Measurements from ENCODE around the gene SCIN. TPM values are rescaled to one million over a fixed set of nuclear protein-coding genes. Genes with fewer than 3 reads are reported as not detected.

SCIN gene
- polyA plus RNA-seq, 1 donor, result 4.3 TPM

GRCh38 chr7:12583922-12584321, 13.4 kb downstream of the SCIN start:
- WGBS (ENCODE audit: insufficient coverage, low lambda C conversion rate), result no CpG with 5 or more reads among the region's 2 CpGs
- Histone ChIP-seq H3K27me3 (ENCODE audit: control insufficient read depth, insufficient read depth, low read length) (no peaks in the 10 kb centered on the region), H3K4me3 (ENCODE audit: low read length) (no peak overlapping the region), H3K27ac (ENCODE audit: low read length) (no peak overlapping the region), H3K4me1 (ENCODE audit: control insufficient read depth, insufficient read depth, low read length) (no peaks in the 10 kb centered on the region), H3K36me3 (ENCODE audit: control insufficient read depth, insufficient read depth, low read length) (no peaks in the 10 kb centered on the region), H3K9me3 (ENCODE audit: control insufficient read depth, low read depth, low read length) (no peaks in the 10 kb centered on the region)
- peak in 1 of 2 donors; percentile 18 for DNase-seq

GRCh38 chr7:12584930-12585329, 14.4 kb downstream of the SCIN start:
- DNase-seq, result peak; percentile 16 to 25
- Histone ChIP-seq H3K4me1 (ENCODE audit: control insufficient read depth, insufficient read depth, low read length) (no peaks in the 10 kb centered on the region), H3K27ac (ENCODE audit: low read length) (no peak overlapping the region), H3K36me3 (ENCODE audit: control insufficient read depth, insufficient read depth, low read length) (no peaks in the 10 kb centered on the region), H3K9me3 (ENCODE audit: control insufficient read depth, low read depth, low read length) (no peaks in the 10 kb centered on the region), H3K27me3 (ENCODE audit: control insufficient read depth, insufficient read depth, low read length) (no peaks in the 10 kb centered on the region), H3K4me3 (ENCODE audit: low read length) (no peak overlapping the region)
- WGBS (ENCODE audit: insufficient coverage, low lambda C conversion rate), result 88% methylated on average over 4 of the region's 7 CpGs

- no peak for DNase-seq
- H3K36me3 ChIP-seq (ENCODE audit: control insufficient read depth, insufficient read depth, low read length), result no peaks in the 10 kb centered on the region
- no peaks in the 10 kb centered on the region for H3K9me3 ChIP-seq (ENCODE audit: control insufficient read depth, low read depth, low read length)
- no peaks in the 10 kb centered on the region for H3K4me1 ChIP-seq (ENCODE audit: control insufficient read depth, insufficient read depth, low read length)
- WGBS (ENCODE audit: insufficient coverage, low lambda C conversion rate), result 80% methylated on average over 2 of the region's 4 CpGs
- no peak overlapping the region for H3K27ac ChIP-seq (ENCODE audit: low read length)
- no peaks in the 10 kb centered on the region for H3K27me3 ChIP-seq (ENCODE audit: control insufficient read depth, insufficient read depth, low read length)
- H3K4me3 ChIP-seq (ENCODE audit: low read length), result no peak overlapping the region
These were observed 15.8 kb downstream of the SCIN start for GRCh38 chr7:12586271-12586670.

DNA sequence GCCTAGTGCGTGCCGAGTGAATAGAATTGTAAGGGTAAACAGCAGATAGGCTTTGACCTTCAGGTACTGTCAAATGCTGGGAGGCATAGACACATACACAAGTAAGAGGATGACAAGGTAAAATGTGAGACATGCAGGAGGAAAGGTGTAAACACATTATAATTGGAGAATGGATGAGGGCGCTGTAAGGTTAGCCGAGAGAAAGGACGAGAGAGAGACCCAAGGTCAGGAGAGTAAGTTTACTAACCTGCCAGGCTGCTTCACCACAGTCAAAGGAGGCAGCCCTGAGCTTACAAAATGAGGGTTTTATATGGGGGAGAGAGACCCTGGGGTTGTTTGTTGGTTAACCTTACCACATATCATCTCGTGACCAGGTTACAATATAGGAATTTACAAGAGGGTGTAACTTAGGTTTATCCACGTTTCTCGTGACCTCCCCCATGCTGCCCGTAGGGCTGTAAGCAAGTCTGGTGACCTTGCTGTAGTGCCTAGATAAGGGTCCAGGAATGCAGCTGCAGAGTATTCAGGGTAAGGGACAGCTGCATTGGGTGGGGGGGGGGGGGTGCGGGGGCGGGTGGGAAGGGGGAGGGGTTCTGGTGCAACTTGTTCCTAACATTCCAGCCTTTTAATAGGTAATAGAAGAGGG, 17.9 kb downstream of the SCIN start:
- Histone ChIP-seq H3K27ac (ENCODE audit: low read length) (no peak overlapping the region), H3K27me3 (ENCODE audit: control insufficient read depth, insufficient read depth, low read length) (no peaks in the 10 kb centered on the region), H3K36me3 (ENCODE audit: control insufficient read depth, insufficient read depth, low read length) (no peaks in the 10 kb centered on the region), H3K4me1 (ENCODE audit: control insufficient read depth, insufficient read depth, low read length) (no peaks in the 10 kb centered on the region), H3K9me3 (ENCODE audit: control insufficient read depth, low read depth, low read length) (no peaks in the 10 kb centered on the region), H3K4me3 (ENCODE audit: low read length) (no peak overlapping the region)
- DNase-seq, result no peak
- whole genome bisulfite sequencing (ENCODE audit: insufficient coverage, low lambda C conversion rate), result 97% methylated on average over 5 of the region's 11 CpGs

DNA sequence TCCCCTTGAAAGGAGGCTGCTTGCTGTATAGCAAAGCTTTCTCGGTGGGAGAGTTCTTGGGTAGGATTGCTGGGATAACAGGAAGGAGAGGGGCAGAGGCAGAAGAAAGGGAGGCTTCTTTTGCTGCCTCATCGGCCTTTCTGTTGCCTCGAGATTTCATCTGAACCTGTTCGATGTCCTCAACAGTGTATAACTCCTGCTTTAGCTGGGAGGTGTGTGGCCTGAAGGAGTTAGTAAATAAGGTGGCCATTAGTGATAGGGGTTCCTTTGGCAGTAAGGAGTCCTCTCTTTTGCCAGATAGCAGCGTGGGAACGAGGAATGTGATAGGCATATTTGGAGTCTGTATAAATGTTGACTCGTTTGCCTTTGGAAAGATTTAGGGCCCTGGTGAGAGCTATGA, 20.0 kb downstream of the SCIN start:
- Histone ChIP-seq H3K36me3 (ENCODE audit: control insufficient read depth, insufficient read depth, low read length) (no peaks in the 10 kb centered on the region), H3K27me3 (ENCODE audit: control insufficient read depth, insufficient read depth, low read length) (no peaks in the 10 kb centered on the region), H3K9me3 (ENCODE audit: control insufficient read depth, low read depth, low read length) (peaks cover 3% of the 10 kb centered on the region), H3K4me3 (ENCODE audit: low read length) (no peak overlapping the region), H3K4me1 (ENCODE audit: control insufficient read depth, insufficient read depth, low read length) (no peaks in the 10 kb centered on the region), H3K27ac (ENCODE audit: low read length) (no peak overlapping the region)
- no peak for DNase-seq
- WGBS (ENCODE audit: insufficient coverage, low lambda C conversion rate), result no CpG with 5 or more reads among the region's 7 CpGs

GRCh38 chr7:12594122-12594897, 23.8 kb downstream of the SCIN start:
- H3K36me3 ChIP-seq (ENCODE audit: control insufficient read depth, insufficient read depth, low read length), result no peaks in the 10 kb centered on the region
- H3K9me3 ChIP-seq (ENCODE audit: control insufficient read depth, low read depth, low read length), result peaks cover 3% of the 10 kb centered on the region
- H3K27me3 ChIP-seq (ENCODE audit: control insufficient read depth, insufficient read depth, low read length), result no peaks in the 10 kb centered on the region
- H3K4me3 ChIP-seq (ENCODE audit: low read length), result no peak overlapping the region
- no peak for DNase-seq
- 96% methylated on average over 5 of the region's 24 CpGs for WGBS (ENCODE audit: insufficient coverage, low lambda C conversion rate)
- H3K4me1 ChIP-seq (ENCODE audit: control insufficient read depth, insufficient read depth, low read length), result no peaks in the 10 kb centered on the region
- H3K27ac ChIP-seq (ENCODE audit: low read length), result no peak overlapping the region

DNA sequence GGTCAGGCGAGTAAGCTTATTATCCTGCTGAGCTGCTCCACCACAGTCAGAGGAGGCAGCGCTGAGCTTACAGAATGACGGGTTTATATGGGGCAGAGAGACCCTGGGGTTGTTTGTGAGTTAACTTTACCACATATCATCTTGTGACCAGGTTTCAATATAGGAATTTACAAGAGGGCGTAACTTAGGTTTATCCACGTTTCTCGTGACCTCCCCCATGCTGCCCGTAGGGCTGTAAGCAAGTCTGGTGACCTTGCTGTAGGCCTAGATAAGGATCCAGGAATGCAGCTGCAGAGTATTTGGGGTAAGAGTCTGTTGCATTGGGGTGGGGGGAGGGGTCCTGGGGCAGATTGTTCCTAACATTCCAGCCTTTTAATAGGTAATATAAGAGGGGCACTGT, 24.6 kb downstream of the SCIN start:
- Histone ChIP-seq H3K36me3 (ENCODE audit: control insufficient read depth, insufficient read depth, low read length) (no peaks in the 10 kb centered on the region), H3K27ac (ENCODE audit: low read length) (no peak overlapping the region), H3K27me3 (ENCODE audit: control insufficient read depth, insufficient read depth, low read length) (no peaks in the 10 kb centered on the region), H3K4me1 (ENCODE audit: control insufficient read depth, insufficient read depth, low read length) (no peaks in the 10 kb centered on the region), H3K9me3 (ENCODE audit: control insufficient read depth, low read depth, low read length) (peaks cover 3% of the 10 kb centered on the region), H3K4me3 (ENCODE audit: low read length) (no peak overlapping the region)
- DNase-seq, result no peak
- WGBS (ENCODE audit: insufficient coverage, low lambda C conversion rate), result no CpG with 5 or more reads among the region's 7 CpGs

DNA sequence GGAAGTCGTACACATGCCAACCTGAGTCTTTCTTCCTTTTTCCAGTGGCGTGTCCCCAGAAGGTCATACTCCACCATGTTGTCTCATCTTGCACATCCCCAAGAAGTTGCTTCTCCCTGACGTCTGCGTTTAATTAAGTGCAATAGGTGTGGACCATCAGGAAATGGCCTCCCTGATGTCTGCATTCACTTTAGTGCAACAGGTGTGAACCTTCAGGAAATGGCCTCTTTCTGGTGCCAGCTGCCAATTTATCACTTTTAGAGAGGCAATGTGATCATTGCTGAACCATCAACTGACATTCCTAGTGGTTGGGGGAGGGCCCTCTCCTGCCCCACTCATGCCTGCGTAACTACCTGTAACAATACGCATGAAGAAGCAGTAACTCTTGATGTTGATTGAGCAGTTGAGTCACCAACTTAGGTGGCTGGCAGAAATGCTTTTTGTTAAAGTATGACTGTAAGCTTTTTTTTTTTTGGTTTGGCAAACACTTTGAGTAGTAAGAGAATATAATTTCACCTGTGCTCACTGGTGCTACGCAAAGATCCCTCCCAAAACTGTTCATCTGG, 25.8 kb downstream of the SCIN start:
- no peak overlapping the region for H3K27ac ChIP-seq (ENCODE audit: low read length)
- H3K4me1 ChIP-seq (ENCODE audit: control insufficient read depth, insufficient read depth, low read length), result no peaks in the 10 kb centered on the region
- peaks cover 3% of the 10 kb centered on the region for H3K9me3 ChIP-seq (ENCODE audit: control insufficient read depth, low read depth, low read length)
- no peaks in the 10 kb centered on the region for H3K27me3 ChIP-seq (ENCODE audit: control insufficient read depth, insufficient read depth, low read length)
- no peaks in the 10 kb centered on the region for H3K36me3 ChIP-seq (ENCODE audit: control insufficient read depth, insufficient read depth, low read length)
- no peak for DNase-seq
- H3K4me3 ChIP-seq (ENCODE audit: low read length), result no peak overlapping the region
- 0% methylated on average over 1 of the region's 7 CpGs for WGBS (ENCODE audit: insufficient coverage, low lambda C conversion rate)

GRCh38 chr7:12601302-12601869, 30.9 kb downstream of the SCIN start:
- Histone ChIP-seq H3K27ac (ENCODE audit: low read length) (no peak overlapping the region), H3K27me3 (ENCODE audit: control insufficient read depth, insufficient read depth, low read length) (no peaks in the 10 kb centered on the region), H3K4me3 (ENCODE audit: low read length) (no peak overlapping the region), H3K4me1 (ENCODE audit: control insufficient read depth, insufficient read depth, low read length) (no peaks in the 10 kb centered on the region), H3K9me3 (ENCODE audit: control insufficient read depth, low read depth, low read length) (peaks cover 4% of the 10 kb centered on the region), H3K36me3 (ENCODE audit: control insufficient read depth, insufficient read depth, low read length) (no peaks in the 10 kb centered on the region)
- no peak for DNase-seq
- WGBS (ENCODE audit: insufficient coverage, low lambda C conversion rate), result no CpG with 5 or more reads among the region's 1 CpG

- Histone ChIP-seq H3K27ac (ENCODE audit: low read length) (no peak overlapping the region), H3K4me3 (ENCODE audit: low read length) (no peak overlapping the region), H3K9me3 (ENCODE audit: control insufficient read depth, low read depth, low read length) (peaks cover 4% of the 10 kb centered on the region), H3K36me3 (ENCODE audit: control insufficient read depth, insufficient read depth, low read length) (no peaks in the 10 kb centered on the region), H3K27me3 (ENCODE audit: control insufficient read depth, insufficient read depth, low read length) (no peaks in the 10 kb centered on the region), H3K4me1 (ENCODE audit: control insufficient read depth, insufficient read depth, low read length) (no peaks in the 10 kb centered on the region)
- 100% methylated on average over 1 of the region's 1 CpG for WGBS (ENCODE audit: insufficient coverage, low lambda C conversion rate)
- no peak for DNase-seq
These were observed 36.6 kb downstream of the SCIN start for GRCh38 chr7:12607134-12607533.
